ENCODE results near the gene RNF17.

The RNF17 gene

GRCh38 chr13:24905242-24905641 is 141.3 kb downstream of the RNF17 start:
- TF ChIP-seq, protein P1, sequence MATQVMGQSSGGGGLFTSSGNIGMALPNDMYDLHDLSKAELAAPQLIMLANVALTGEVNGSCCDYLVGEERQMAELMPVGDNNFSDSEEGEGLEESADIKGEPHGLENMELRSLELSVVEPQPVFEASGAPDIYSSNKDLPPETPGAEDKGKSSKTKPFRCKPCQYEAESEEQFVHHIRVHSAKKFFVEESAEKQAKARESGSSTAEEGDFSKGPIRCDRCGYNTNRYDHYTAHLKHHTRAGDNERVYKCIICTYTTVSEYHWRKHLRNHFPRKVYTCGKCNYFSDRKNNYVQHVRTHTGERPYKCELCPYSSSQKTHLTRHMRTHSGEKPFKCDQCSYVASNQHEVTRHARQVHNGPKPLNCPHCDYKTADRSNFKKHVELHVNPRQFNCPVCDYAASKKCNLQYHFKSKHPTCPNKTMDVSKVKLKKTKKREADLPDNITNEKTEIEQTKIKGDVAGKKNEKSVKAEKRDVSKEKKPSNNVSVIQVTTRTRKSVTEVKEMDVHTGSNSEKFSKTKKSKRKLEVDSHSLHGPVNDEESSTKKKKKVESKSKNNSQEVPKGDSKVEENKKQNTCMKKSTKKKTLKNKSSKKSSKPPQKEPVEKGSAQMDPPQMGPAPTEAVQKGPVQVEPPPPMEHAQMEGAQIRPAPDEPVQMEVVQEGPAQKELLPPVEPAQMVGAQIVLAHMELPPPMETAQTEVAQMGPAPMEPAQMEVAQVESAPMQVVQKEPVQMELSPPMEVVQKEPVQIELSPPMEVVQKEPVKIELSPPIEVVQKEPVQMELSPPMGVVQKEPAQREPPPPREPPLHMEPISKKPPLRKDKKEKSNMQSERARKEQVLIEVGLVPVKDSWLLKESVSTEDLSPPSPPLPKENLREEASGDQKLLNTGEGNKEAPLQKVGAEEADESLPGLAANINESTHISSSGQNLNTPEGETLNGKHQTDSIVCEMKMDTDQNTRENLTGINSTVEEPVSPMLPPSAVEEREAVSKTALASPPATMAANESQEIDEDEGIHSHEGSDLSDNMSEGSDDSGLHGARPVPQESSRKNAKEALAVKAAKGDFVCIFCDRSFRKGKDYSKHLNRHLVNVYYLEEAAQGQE (IDR thresholded peaks at IDR 0.05; ENCODE audit: low read depth), result no peak
- no peak for TF ChIP-seq RAD21 (IDR thresholded peaks at IDR 0.05; ENCODE audit: low read depth)
- TF ChIP-seq NFIC (IDR thresholded peaks at IDR 0.05), result no peak
- TF ChIP-seq, protein P2, sequence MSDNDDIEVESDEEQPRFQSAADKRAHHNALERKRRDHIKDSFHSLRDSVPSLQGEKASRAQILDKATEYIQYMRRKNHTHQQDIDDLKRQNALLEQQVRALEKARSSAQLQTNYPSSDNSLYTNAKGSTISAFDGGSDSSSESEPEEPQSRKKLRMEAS (IDR thresholded peaks at IDR 0.05), result no peak
- TF ChIP-seq YY1 (IDR thresholded peaks at IDR 0.05; ENCODE audit: low read depth), result no peak
- no peak for TF ChIP-seq TAF1 (IDR thresholded peaks at IDR 0.05; ENCODE audit: low read depth)
- no peak for TF ChIP-seq TEAD4 (IDR thresholded peaks at IDR 0.05)
- TF ChIP-seq TCF12 (IDR thresholded peaks at IDR 0.05; ENCODE audit: low read depth), result no peak
- TF ChIP-seq EGR1 (IDR thresholded peaks at IDR 0.05), result no peak
- TF ChIP-seq ZBTB7A (IDR thresholded peaks at IDR 0.05; ENCODE audit: low read depth), result no peak
- TF ChIP-seq, protein P3, sequence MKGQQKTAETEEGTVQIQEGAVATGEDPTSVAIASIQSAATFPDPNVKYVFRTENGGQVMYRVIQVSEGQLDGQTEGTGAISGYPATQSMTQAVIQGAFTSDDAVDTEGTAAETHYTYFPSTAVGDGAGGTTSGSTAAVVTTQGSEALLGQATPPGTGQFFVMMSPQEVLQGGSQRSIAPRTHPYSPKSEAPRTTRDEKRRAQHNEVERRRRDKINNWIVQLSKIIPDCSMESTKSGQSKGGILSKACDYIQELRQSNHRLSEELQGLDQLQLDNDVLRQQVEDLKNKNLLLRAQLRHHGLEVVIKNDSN (IDR thresholded peaks at IDR 0.05), result no peak
- no peak for TF ChIP-seq EP300 (IDR thresholded peaks at IDR 0.05; ENCODE audit: borderline replicate concordance)
- no peak for TF ChIP-seq CEBPB (IDR thresholded peaks at IDR 0.05)
- no peak for TF ChIP-seq FOXM1 (IDR thresholded peaks at IDR 0.05; ENCODE audit: borderline replicate concordance, low read depth)
- no peak for TF ChIP-seq CREB1 (IDR thresholded peaks at IDR 0.05; ENCODE audit: low read depth)

GRCh38 chr13:24906268-24906667 is 142.3 kb downstream of the RNF17 start:
- no peak for TF ChIP-seq TAF1 (IDR thresholded peaks at IDR 0.05; ENCODE audit: low read depth)
- TF ChIP-seq EP300 (IDR thresholded peaks at IDR 0.05; ENCODE audit: borderline replicate concordance), result no peak
- no peak for TF ChIP-seq TCF12 (IDR thresholded peaks at IDR 0.05; ENCODE audit: low read depth)
- TF ChIP-seq FOXM1 (IDR thresholded peaks at IDR 0.05; ENCODE audit: borderline replicate concordance, low read depth), result no peak
- TF ChIP-seq CREB1 (IDR thresholded peaks at IDR 0.05; ENCODE audit: low read depth), result no peak
- no peak for TF ChIP-seq ZBTB7A (IDR thresholded peaks at IDR 0.05; ENCODE audit: low read depth)
- no peak for TF ChIP-seq YY1 (IDR thresholded peaks at IDR 0.05; ENCODE audit: low read depth)
- TF ChIP-seq, protein P1 (IDR thresholded peaks at IDR 0.05; ENCODE audit: low read depth), result no peak

GRCh38 chr13:24910502-24911132 is 146.6 kb downstream of the RNF17 start:
- TF ChIP-seq RAD21 (IDR thresholded peaks at IDR 0.05; ENCODE audit: low read depth) (no peak), EGR1 (IDR thresholded peaks at IDR 0.05) (no peak), CREB1 (IDR thresholded peaks at IDR 0.05; ENCODE audit: low read depth) (no peak), CEBPB (IDR thresholded peaks at IDR 0.05) (no peak), ZBTB7A (IDR thresholded peaks at IDR 0.05; ENCODE audit: low read depth) (no peak), EP300 (IDR thresholded peaks at IDR 0.05; ENCODE audit: borderline replicate concordance) (no peak), NFIC (IDR thresholded peaks at IDR 0.05) (no peak), FOXM1 (IDR thresholded peaks at IDR 0.05; ENCODE audit: borderline replicate concordance, low read depth) (no peak), TCF12 (IDR thresholded peaks at IDR 0.05; ENCODE audit: low read depth) (no peak), TEAD4 (IDR thresholded peaks at IDR 0.05) (no peak), TAF1 (IDR thresholded peaks at IDR 0.05; ENCODE audit: low read depth) (no peak), YY1 (IDR thresholded peaks at IDR 0.05; ENCODE audit: low read depth) (no peak)
- TF ChIP-seq, protein P3 (IDR thresholded peaks at IDR 0.05), result no peak
- TF ChIP-seq, protein P1 (IDR thresholded peaks at IDR 0.05; ENCODE audit: low read depth), result no peak
- TF ChIP-seq, protein P2 (IDR thresholded peaks at IDR 0.05), result no peak

All from Ishikawa (cell line).